GM12878 (cell line): ENCODE measurements around the gene METRNL. TPM values are rescaled to one million over a fixed set of nuclear protein-coding genes. Genes with fewer than 3 reads are reported as not detected.

ENCODE experiments used
- ATAC-seq: fragments of 200-7000 bp; cut with Tn5 transposase; 3 replicates; pipeline ENCODE4 v1.9.1; 2020; ENCODE audit warnings: mild to moderate bottlenecking, moderate library complexity
- BruUV-seq: library from RNA; stranded (reverse); fragments of 400-500 nt; replicated peaks from 2 replicates; lab custom pipeline; 2021; lab: Mats Ljungman, UMichigan
- CTCF ChIA-PET: fragments of 300-600 bp; sonication (Branson Sonifier 250); formaldehyde crosslinking; extraction: SDS; loops from one replicate; lab custom pipeline; 2021; ENCODE audit warnings: inconsistent platforms; lab: Yijun Ruan, JAX
- POLR2A ChIA-PET: fragments of 350-600 bp; formaldehyde crosslinking; extraction: SDS; loops from one replicate; lab custom pipeline; 2021; ENCODE audit warnings: inconsistent platforms; lab: Charles Lee
- RAD21 ChIA-PET: fragments of 300-600 bp; sonication (Branson Sonifier 250); formaldehyde crosslinking; loops from one replicate; lab custom pipeline; 2023; ENCODE audit warnings: antibody characterized with exemption; ENCODE audit not compliant: unreplicated experiment; lab: Charles Lee
- SMC1A ChIA-PET: fragments of 300-600 bp; sonication (Branson Sonifier 250); formaldehyde crosslinking; loops from one replicate; lab custom pipeline; 2023; ENCODE audit not compliant: unreplicated experiment, uncharacterized antibody; lab: Charles Lee
- DNase-seq: peaks from one replicate; pipeline ENCODE4 v3.0.0-alpha.2; 2011; ENCODE audit warnings: low read depth, low spot score
- FAIRE-seq: peaks from 3 replicates; lab custom pipeline; 2011; peaks lifted over from hg19 to GRCh38; lab: Jason Lieb, UNC
- H2AFZ ChIP-seq: 2 replicates; pipeline ENCODE4 v1.6.0; 2011; ENCODE audit warnings: low read depth, low read length, control low read depth; ENCODE audit not compliant: control insufficient read depth
- H3K27ac ChIP-seq: 2 replicates; pipeline ENCODE4 v1.5.1; 2011; ENCODE audit warnings: control low read depth; ENCODE audit not compliant: control insufficient read depth, insufficient read depth
- H3K27me3 ChIP-seq, 2 experiments: replicated peaks in 1 of 2; 2 replicates each; pipeline versions ENCODE4 v1.6.0 to v1.6.1; 2011; ENCODE audit warnings: low read length in 1 of 2; ENCODE audit not compliant: control insufficient read depth in 2 of 2, insufficient read depth in 2 of 2
- H3K36me3 ChIP-seq, 2 experiments: 2 replicates each; pipeline ENCODE4 v1.5.1; 2011; ENCODE audit warnings: low read length in 1 of 2; ENCODE audit not compliant: control insufficient read depth in 2 of 2, insufficient read depth in 2 of 2
- H3K4me1 ChIP-seq: 2 replicates; pipeline ENCODE4 v1.6.1; 2011; ENCODE audit warnings: mild to moderate bottlenecking, low read length, moderate library complexity, mixed read lengths; ENCODE audit not compliant: control insufficient read depth, insufficient read depth
- H3K4me2 ChIP-seq: 2 replicates; pipeline ENCODE4 v1.6.0; 2011; ENCODE audit warnings: control low read depth; ENCODE audit not compliant: control insufficient read depth, insufficient read depth
- H3K4me3 ChIP-seq: fragments of 200-600 bp; sonication (generic); 2 replicates; pipeline ENCODE4 v1.5.1; 2016
- H3K79me2 ChIP-seq: 2 replicates; pipeline ENCODE4 v1.6.0; 2011; ENCODE audit warnings: low read length; ENCODE audit not compliant: control insufficient read depth, insufficient read depth
- H3K9ac ChIP-seq: 2 replicates; pipeline ENCODE4 v1.8.0; 2011; ENCODE audit warnings: low read length, control low read depth, mixed read lengths; ENCODE audit not compliant: control insufficient read depth, insufficient read depth
- H3K9me3 ChIP-seq: replicated peaks from 3 replicates; pipeline ENCODE4 v1.5.1; 2011; ENCODE audit warnings: mild to moderate bottlenecking, low read length; ENCODE audit not compliant: control insufficient read depth, insufficient read depth
- H4K20me1 ChIP-seq: 2 replicates; pipeline ENCODE4 v1.6.0; 2011; ENCODE audit not compliant: control insufficient read depth, insufficient read depth
- BHLHE40 ChIP-seq, 2 experiments: fragments of 450-650 bp in 1 of 2; IDR thresholded peaks; 2 replicates each; pipeline ENCODE4 v1.6.1; 2011 to 2017; ENCODE audit warnings: low read depth in 2 of 2, borderline replicate concordance in 1 of 2, improper control_type of control experiment in 1 of 2, low read length in 1 of 2, mild to moderate bottlenecking in 1 of 2
- ETV6 ChIP-seq, 2 experiments: fragments of 450-650 bp in 1 of 2; IDR thresholded peaks in 1 of 2; conservative IDR thresholded peaks in 1 of 2; 2 replicates each; pipeline ENCODE4 v1.6.1; 2014; ENCODE audit warnings: antibody characterized with exemption in 1 of 2, borderline replicate concordance in 1 of 2, low read depth in 1 of 2, mild to moderate bottlenecking in 1 of 2, moderate library complexity in 1 of 2
- IKZF1 ChIP-seq: fragments of 450-650 bp; conservative IDR thresholded peaks from 2 replicates; pipeline ENCODE4 v1.6.1; 2017; ENCODE audit warnings: antibody characterized with exemption, mild to moderate bottlenecking
- LARP7 ChIP-seq: fragments of 450-650 bp; IDR thresholded peaks from 2 replicates; pipeline ENCODE4 v1.6.1; 2017; ENCODE audit warnings: mild to moderate bottlenecking
- MXI1 ChIP-seq: fragments of 150-350 bp; IDR thresholded peaks from 2 replicates; pipeline ENCODE4 v1.6.1; 2011; ENCODE audit warnings: low read depth, mild to moderate bottlenecking, inconsistent platforms, low read length, improper control_type of control experiment
- MYC ChIP-seq: IDR thresholded peaks from 2 replicates; pipeline ENCODE4 v1.6.1; 2011; ENCODE audit warnings: mild to moderate bottlenecking, low read length, moderate library complexity, inconsistent platforms; ENCODE audit not compliant: insufficient read depth, insufficient replicate concordance, insufficient read length, severe bottlenecking
- NR2C1 ChIP-seq: fragments of 450-650 bp; IDR thresholded peaks from 2 replicates; pipeline ENCODE4 v1.6.1; 2017; ENCODE audit warnings: antibody characterized with exemption, mild to moderate bottlenecking, moderate library complexity
- NR2F1 ChIP-seq: fragments of 450-650 bp; conservative IDR thresholded peaks from 2 replicates; pipeline ENCODE4 v1.6.1; 2017; ENCODE audit warnings: mild to moderate bottlenecking
- PAX5 ChIP-seq: IDR thresholded peaks from 2 replicates; pipeline ENCODE4 v1.6.1; 2011; ENCODE audit warnings: low read depth, low read length, borderline replicate concordance
- POLR2A ChIP-seq: IDR thresholded peaks from 2 replicates; pipeline ENCODE4 v1.6.1; 2011; ENCODE audit warnings: low read depth, mild to moderate bottlenecking, low read length
- POLR2AphosphoS5 ChIP-seq: IDR thresholded peaks from 2 replicates; pipeline ENCODE4 v1.6.1; 2011; ENCODE audit warnings: mild to moderate bottlenecking, low read length, inconsistent platforms
- RBBP5 ChIP-seq: fragments of 200-600 bp; sonication (generic); conservative IDR thresholded peaks from 2 replicates; pipeline ENCODE4 v1.6.1; 2016
- WRNIP1 ChIP-seq: IDR thresholded peaks from 2 replicates; pipeline ENCODE4 v1.6.1; 2011; ENCODE audit warnings: low read depth, low read length, improper control_type of control experiment, borderline replicate concordance
- YY1 ChIP-seq: IDR thresholded peaks from 2 replicates; pipeline ENCODE4 v1.6.1; 2011; ENCODE audit warnings: low read depth, mild to moderate bottlenecking, low read length
- ZBTB11 ChIP-seq: fragments of 450-650 bp; formaldehyde crosslinking; IDR thresholded peaks from 2 replicates; pipeline ENCODE4 v1.5.0; 2022; ENCODE audit warnings: mild to moderate bottlenecking, missing genetic modification characterization
- ZNF384 ChIP-seq: IDR thresholded peaks from 2 replicates; pipeline ENCODE4 v1.6.1; 2012; ENCODE audit warnings: low read depth, mild to moderate bottlenecking, low read length, improper control_type of control experiment, borderline replicate concordance
- WGBS: methylation state at CpG from one replicate; pipeline ENCODE4 v1.1.6; 2016; ENCODE audit warnings: low lambda C conversion rate; ENCODE audit not compliant: insufficient replicate concordance, insufficient coverage; ENCODE audit errors: missing lambda C conversion rate; 5-methylcytosine and 5-hydroxymethylcytosine counted together
- in situ Hi-C: fragments of 300-500 bp; cut with MboI; formaldehyde crosslinking; loops from 9 replicates; pipeline ENCODE4 v1.14.3; 2018; ENCODE audit warnings: mixed read lengths
- intact Hi-C: fragments of 100-400 bp; cut with micrococcal nuclease; formaldehyde crosslinking; loops from one replicate; pipeline ENCODE4 v1.14.2; 2022; ENCODE audit not compliant: unreplicated experiment
- polyA plus RNA-seq, 11 experiments: library from polyadenylated mRNA; depleted of rRNA in 4 of 11; unstranded in 6 of 11; stranded (reverse) in 5 of 11; fragments of >200 nt; fragmentation: Nextera tagmentation in 4 of 11; fragmentation: Illumina TruSeq in 1 of 11; extraction: Ambion mirVana in 4 of 11; extraction: Trizol in 1 of 11; gene quantifications; 1 replicate in 1 of 11; 2 replicates in 10 of 11; pipeline versions ENCODE4 v1.2.1 to v1.2.3, GENCODE V29; 2011 to 2016; ENCODE audit warnings: inconsistent platforms in 2 of 11, missing spikeins in 2 of 11, low read depth in 1 of 11
- total RNA-seq, 4 experiments: library from RNA; depleted of rRNA in 3 of 4; stranded (reverse); fragments of >200 nt in 3 of 4; fragmentation: Illumina TruSeq in 1 of 4; extraction: Trizol in 1 of 4; gene quantifications; 2 replicates each; pipeline versions ENCODE4 v1.2.1 to v1.2.3, GENCODE V29; 2013 to 2021
- TF ChIP-seq, protein P1 (sequence below): IDR thresholded peaks from 2 replicates; pipeline ENCODE4 v1.6.1; 2011; ENCODE audit warnings: low read depth, mild to moderate bottlenecking, low read length, moderate library complexity, borderline replicate concordance; ENCODE audit errors: extremely low read depth

METRNL gene
- total and polyA plus RNA-seq, 10 of the 15 experiments (the other 5 are each of a cell fraction or from before 2014, with no cell fraction given) = 0.05 to 3.7 (median 0.48) TPM; not detected in 2

- SMC1A ChIA-PET = no interaction called here
- no peak for ATAC-seq
- POLR2A ChIA-PET = no interaction called here
These were observed 12.8 kb downstream of the METRNL start for GRCh38 chr17:83092186-83092585.

GRCh38 chr17:83092931-83093330, 13.5 kb downstream of the METRNL start:
- Histone ChIP-seq H3K4me3 (no peak overlapping the region), H3K9ac (no peak overlapping the region), H3K36me3 (no peaks in the 10 kb centered on the region), H3K27me3 (no peaks in the 10 kb centered on the region), H4K20me1 (no peaks in the 10 kb centered on the region; the same call in 1 of the 2 replicates), H3K4me2 (no peak overlapping the region), H3K27ac (no peak overlapping the region), H2AFZ (no peak overlapping the region), H3K4me1 (no peaks in the 10 kb centered on the region), H3K9me3 (no peaks in the 10 kb centered on the region), H3K79me2 (no peaks in the 10 kb centered on the region)
- TF ChIP-seq NR2C1 (no peak), ZBTB11 (CRISPR knock-in tag) (no peak), MYC (no peak), ZNF384 (no peak), LARP7 (no peak), WRNIP1 (no peak), RBBP5 (no peak), BHLHE40 (IDR thresholded peaks at IDR 0.05; ENCODE audit: borderline replicate concordance in 1 of 2, low read depth in 2 of 2, low read length in 1 of 2) (no peak), PAX5 (no peak), POLR2A (no peak), IKZF1 (no peak), NR2F1 (no peak), ETV6 (conservative IDR thresholded peaks at IDR 0.05 in 1 of 2, IDR thresholded peaks at IDR 0.05 in 1 of 2; ENCODE audit: borderline replicate concordance in 1 of 2, low read depth in 1 of 2) (no peak)
- intact Hi-C loops (no loop called here), in situ Hi-C loops (no loop called here)
- RAD21 ChIA-PET = no interaction called here
- FAIRE-seq (no peak), DNase-seq (no peak), ATAC-seq (no peak)
- no TSS peak for BruUV-seq
- 83% methylated on average over 22 of the region's 22 CpGs for WGBS
- POLR2A ChIA-PET = no interaction called here
- CTCF ChIA-PET = no interaction called here
- SMC1A ChIA-PET = no interaction called here

More at GRCh38 chr17:83092186-83092585, 12.8 kb downstream of the METRNL start:
- Histone ChIP-seq H4K20me1 (no peaks in the 10 kb centered on the region; the same call in 1 of the 2 replicates), H3K4me3 (no peak overlapping the region), H3K4me1 (no peaks in the 10 kb centered on the region), H3K36me3 (no peaks in the 10 kb centered on the region), H3K27me3 (no peaks in the 10 kb centered on the region), H3K27ac (no peak overlapping the region), H2AFZ (no peak overlapping the region), H3K79me2 (no peaks in the 10 kb centered on the region), H3K4me2 (no peak overlapping the region), H3K9me3 (no peaks in the 10 kb centered on the region), H3K9ac (no peak overlapping the region)
- no TSS peak for BruUV-seq
- FAIRE-seq (no peak), DNase-seq (no peak)
- 91% methylated on average over 16 of the region's 26 CpGs for WGBS
- RAD21 ChIA-PET = no interaction called here
- CTCF ChIA-PET = no interaction called here
- intact Hi-C loops = no loop called here
- in situ Hi-C loops = no loop called here
- TF ChIP-seq MXI1 (no peak), POLR2AphosphoS5 (no peak), YY1 (no peak)
- TF ChIP-seq, protein P1, sequence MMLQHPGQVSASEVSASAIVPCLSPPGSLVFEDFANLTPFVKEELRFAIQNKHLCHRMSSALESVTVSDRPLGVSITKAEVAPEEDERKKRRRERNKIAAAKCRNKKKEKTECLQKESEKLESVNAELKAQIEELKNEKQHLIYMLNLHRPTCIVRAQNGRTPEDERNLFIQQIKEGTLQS = no peak
